NCI-H1417 treated with DMSO at 0.1 percent for 48 hours (cell line): Measurements from ENCODE around the gene ACVR1.

Source experiments
- DNase-seq: peaks from one replicate; lab custom pipeline; 2025; lab: John Stamatoyannopoulos, UW

The ACVR1 gene

DNA sequence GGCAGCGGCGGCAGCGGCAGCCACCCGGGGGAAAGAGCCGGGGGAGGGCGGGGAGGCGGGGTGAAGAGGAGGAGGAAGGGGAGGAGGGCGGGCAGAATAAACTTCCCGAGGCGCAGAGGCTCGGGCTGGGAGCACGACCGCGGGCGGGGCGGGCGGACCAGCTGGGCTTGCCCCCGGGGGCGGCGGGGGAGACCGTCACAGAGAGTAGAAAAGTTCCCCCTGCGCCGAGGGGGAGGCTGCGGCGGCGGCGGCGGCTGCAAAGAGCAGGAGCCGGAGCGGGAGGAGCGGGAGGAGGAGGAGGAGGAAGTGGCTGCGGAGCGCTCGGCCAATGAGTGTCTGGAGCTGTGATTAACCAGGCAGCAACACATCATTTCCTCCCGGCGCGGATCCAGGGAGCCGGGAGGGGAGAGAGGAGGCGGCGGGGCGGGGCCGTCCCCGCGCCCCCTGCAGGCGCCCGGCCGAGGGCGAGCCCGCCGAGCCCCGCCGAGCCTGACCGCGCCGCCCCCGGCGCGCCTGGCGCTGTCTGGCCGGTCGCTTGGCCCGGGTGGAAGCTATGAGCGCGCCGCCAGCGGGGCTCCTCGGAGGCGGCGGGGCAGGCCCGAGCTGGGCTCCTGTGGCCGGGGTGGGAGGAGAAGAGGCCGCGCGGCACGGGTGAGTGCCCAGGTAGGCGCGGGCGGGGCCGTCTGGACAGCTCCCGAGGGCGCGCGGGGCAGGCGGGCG is at the start of gene ACVR1:
TSS of gene ACVR1 (minus strand) at position 265 of the 720 bp plus-strand sequence. CDS start 76,837 bp downstream, outside the sequence.
- DNase-seq, result no peak

DNA sequence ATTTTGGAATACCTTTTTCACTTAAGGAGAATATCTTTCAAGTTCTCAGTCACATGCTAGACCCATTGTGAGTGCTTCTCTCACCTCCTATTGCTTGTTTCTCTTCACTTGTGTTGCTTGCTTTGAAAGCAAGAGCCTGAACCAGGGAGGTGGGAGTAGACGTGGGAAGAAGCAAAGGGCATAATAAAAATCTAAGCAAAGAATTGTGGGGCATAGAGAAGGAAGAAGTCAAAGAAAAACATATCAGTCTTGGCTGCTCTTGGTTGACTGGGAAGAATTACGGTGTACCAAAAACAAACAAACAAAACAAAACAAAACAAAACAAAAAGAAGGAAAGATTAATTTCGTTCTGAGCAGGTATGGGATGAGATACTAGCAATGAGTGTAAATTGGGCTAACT is 48.9 kb upstream of the ACVR1 start:
- DNase-seq, result no peak

- DNase-seq, result no peak
Measured at GRCh38 chr2:157923598-157924217, 47.6 kb upstream of the ACVR1 start.

GRCh38 chr2:157922815-157923214 is 46.7 kb upstream of the ACVR1 start:
- DNase-seq, result no peak

DNA sequence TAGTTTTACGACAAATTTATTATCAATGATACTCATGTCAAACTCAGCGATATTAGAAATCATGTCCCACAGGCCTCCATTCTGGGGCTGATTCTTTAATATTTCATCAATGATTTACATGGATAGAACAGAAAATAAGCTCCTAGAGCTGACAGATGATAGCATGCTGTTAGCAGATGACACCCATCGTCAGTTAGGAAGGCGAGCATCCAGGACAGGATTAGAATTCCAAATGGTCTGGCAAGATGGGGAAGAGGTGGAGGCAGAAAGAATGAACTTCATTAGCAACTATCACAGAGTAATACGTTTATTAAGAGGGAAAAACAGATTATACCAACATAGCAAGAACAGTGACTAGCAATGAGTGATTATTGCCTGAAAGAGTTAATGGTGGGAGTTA is 46.2 kb upstream of the ACVR1 start:
- no peak for DNase-seq

DNA sequence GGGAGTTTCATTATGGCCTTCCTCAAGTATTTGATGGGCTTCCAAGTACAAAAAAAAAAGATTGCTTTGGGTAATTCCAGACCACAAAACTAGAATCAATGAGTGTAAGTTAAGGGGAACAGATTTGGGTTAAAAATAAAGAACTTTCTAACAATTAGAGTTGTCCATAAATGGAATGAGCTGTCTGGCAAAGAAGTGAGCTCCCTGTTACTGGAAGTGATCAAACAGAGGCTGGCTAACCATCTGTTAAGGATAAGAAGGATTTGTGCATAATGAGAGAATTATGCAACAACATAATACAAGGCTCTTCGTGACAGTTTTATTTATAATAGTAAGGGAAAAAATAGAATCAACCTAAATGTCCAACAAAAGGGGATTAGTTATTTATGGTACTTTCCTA is 44.6 kb upstream of the ACVR1 start:
- no peak for DNase-seq

DNA sequence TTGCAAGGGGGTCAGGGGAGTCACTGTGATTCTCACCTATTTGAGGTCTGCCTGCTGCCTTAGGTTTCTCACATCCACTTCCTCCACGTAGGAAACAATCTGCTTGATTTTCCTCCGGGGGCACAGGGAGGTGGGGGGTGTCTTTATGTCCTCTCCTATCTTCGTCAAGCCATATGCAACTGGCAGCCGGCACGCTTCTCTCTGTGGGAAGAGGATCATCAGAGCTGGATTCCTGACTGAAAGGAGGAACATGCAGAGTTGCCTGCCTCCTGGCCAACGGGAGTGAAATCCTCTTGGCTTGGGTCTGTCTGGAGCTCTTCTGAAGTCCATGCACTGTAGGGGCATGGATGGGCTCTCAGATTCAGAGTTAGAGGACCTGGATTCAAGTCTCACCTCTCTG is 43.1 kb upstream of the ACVR1 start:
- DNase-seq, result no peak

DNA sequence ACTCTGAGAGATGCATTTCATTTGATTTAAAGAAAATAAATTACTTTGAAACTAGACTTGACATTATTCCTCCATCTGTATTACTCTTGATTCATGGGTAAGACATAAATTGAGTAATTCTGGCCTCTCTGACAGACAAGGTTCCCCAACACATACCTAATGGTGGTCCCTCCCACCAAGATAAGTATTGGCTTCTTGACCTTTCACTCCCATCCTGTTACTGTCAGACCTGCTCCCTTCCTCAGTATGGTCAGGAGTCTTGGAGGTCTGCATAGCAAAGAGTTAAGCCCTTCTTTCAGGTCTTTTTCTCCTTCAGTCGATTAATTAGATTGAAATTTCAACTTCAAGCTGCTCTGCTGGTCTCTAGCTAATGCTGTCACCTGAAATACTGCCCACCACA is 42.2 kb upstream of the ACVR1 start:
- DNase-seq, result no peak

DNA sequence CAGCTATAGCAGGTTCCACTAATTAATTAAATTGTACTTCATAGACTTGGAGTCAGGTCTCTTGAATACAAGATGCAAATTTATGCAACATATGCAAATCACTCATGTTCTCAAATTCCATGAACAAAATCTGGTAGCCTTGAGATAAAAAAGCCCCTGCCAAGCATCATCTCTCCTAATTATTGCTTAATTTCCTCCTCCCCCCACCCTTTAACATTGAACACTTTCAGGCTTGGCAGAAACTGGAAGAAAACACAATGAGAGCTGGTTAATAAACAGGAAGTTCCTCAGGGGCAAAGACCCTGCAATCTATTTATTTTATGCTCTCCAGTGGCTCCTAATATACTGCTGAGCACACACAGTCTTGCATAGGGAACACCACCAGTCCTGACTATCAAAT is 35.6 kb upstream of the ACVR1 start:
- no peak for DNase-seq

GRCh38 chr2:157911246-157911645 is 35.1 kb upstream of the ACVR1 start:
- DNase-seq, result no peak

- DNase-seq, result no peak
Measured at GRCh38 chr2:157905092-157905491, 29.0 kb upstream of the ACVR1 start.

GRCh38 chr2:157903626-157904025 is 27.5 kb upstream of the ACVR1 start:
- no peak for DNase-seq

DNA sequence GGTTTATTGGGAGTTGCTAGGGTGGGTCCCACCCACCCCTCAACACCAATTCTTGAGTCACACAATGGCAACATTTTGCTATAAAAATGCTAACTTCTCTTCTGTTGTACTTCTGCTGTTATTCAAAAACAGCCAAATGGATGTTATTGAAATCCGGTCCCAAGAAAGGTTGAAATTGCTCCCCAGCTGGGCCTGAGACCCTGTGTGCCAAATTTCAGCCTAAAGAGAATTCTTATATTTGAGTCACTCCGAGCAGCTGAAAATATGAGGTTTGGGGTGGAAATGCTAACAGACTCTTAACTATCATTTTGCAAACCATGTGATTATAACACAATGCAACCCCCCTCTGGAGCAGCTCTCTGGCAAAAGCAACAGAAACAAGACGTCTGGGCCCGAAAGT is 27.0 kb upstream of the ACVR1 start:
- DNase-seq, result no peak

DNA sequence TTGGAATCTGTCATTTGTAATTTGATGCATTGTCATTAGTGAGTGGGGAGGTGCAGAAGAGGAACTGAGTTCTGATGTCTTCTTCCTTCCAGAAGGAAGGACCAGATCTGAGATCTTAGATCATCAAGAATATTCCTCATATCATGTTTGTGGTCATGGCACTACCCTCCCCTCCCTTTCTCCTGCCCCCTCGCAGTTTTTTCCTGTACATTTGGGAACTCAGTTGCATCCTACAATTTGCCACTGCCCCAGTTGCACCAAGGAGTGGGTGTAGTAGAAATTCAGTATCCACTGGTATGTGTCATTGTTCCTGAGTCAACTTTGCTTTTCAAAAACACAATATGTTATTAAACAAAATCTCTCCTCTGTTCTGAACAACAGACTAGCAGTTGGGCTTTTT is 26.6 kb upstream of the ACVR1 start:
- no peak for DNase-seq

GRCh38 chr2:157901325-157901724 is 25.2 kb upstream of the ACVR1 start:
- DNase-seq, result no peak

DNA sequence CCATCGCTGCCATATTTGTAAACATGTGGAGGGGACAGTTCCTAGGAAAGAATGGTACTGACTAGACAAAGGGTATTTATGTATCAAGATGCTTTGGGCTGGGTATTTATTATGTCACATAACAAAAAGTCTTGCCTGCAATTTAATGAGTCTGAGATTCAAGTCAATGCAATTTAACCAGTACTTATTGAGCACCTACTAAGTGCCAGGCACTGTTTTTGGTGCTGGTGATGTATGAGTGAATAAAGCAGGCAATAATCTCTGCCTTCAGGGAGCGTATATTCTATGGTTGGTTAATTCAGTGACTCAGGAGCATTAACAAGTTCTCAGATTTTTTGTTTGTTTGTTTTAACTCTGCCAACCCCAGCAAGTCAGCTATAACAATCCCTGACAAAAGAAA is 24.6 kb upstream of the ACVR1 start:
- DNase-seq, result no peak

- no peak for DNase-seq
Measured at GRCh38 chr2:157900203-157900602, 24.1 kb upstream of the ACVR1 start.

DNA sequence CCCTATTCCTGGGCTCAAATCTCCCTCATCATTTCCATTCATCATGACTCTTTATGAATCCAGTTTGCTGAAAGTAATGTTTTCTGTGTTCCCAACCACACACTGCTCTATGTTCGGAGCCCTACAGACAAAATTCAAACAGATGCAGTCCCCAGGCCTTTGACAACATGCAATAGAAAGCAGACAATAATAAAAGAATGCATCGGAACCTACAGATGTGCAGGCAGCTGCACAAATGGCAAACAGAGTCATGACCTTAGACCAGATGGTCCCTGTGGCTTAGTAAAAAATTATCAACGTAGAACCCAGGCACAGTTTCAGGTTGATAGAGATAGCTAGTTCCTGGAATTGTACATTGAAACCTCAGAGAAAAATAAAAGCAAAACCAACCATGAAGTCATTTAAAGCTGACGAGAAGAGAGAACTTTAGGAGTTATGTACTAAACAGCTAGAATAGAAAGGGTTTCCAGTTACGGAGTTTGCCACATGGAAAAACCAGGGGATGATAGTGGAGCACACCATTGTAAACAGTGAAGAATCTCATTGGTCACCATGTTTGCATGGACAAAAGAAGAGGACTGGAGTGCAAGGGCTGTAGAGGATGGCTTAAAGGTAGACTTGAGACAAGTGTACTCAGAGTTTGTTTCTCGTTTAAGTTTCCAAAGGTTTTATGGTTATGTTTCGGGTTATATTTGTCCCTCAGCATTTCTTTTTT is 23.2 kb upstream of the ACVR1 start:
- DNase-seq, result no peak

DNA sequence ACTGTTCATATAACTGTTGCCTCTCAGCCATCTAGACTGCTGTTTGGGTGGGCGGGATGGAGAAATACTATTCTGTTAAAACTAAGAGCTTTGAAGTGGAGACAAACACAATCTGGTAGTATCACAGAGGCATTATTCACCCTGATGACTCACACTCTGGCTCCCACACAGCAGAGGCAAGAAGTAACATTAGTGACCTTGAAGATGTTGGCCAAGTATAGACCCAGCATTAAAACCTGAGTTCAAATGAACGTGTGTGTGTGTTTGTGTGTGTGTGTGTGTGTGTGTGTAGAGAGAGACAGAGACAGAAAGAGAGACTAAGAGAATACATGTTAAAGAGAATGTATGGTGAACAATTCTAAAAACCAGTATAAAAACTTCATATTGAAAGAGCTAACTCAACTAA is 22.5 kb upstream of the ACVR1 start:
- DNase-seq, result no peak

- DNase-seq, result no peak
Measured at GRCh38 chr2:157897106-157897971, 21.2 kb upstream of the ACVR1 start.

GRCh38 chr2:157895531-157895930 is 19.4 kb upstream of the ACVR1 start:
- no peak for DNase-seq

DNA sequence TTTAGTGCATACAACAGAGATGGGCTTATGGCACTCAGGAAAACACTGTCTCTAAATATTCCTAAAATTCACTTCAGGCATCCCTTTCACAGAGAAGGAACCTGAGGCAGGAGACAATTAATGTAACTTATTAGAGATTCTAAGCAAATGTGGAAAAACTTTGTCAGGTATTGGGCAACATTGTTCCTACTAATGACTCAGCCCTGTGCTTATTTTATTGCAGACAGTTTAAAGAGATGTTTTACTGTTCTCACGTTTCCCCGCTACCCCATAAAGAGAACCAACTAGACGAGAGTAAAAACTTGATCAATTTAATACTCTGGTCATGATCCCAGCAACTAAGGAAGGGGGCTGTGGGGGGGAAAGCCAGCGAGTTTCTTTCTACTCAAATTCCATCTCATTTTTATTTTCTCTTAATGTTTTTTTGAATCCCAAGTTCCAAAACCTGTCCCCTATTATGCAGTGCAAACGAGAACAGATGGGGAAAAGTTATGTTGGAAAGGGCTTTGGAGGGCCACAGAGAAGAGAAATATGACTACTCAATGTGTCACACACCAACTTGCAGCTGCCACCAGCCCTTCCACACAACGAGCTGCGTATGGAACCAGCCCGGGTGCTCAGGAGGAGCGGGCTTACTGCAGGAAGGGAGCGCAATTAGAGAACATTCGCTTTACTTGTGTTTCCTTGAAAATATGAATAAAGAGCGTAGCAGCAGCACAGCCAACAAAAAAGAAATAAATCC is 18.7 kb upstream of the ACVR1 start:
- no peak for DNase-seq
